ENCODE measurements around the gene EGLN3.

The EGLN3 gene

GRCh38 chr14:33900706-33901105, 50.2 kb downstream of the EGLN3 start:
- ATAC-seq (no peak), DNase-seq (no peak)
- Mint-ChIP-seq H3K27me3 (peaks cover 2% of the 10 kb centered on the region), H3K36me3 (ENCODE audit: low read depth) (no peaks in the 10 kb centered on the region), H3K27ac (no peak overlapping the region), H3K4me3 (no peak overlapping the region), H3K4me1 (no peaks in the 10 kb centered on the region), H3K9me3 (peaks cover under 1% of the 10 kb centered on the region)

- no peaks in the 10 kb centered on the region for H3K36me3 Mint-ChIP-seq (ENCODE audit: low read depth)
- H3K27me3 Mint-ChIP-seq: peaks cover 2% of the 10 kb centered on the region
- ATAC-seq: no peak
Observed at GRCh38 chr14:33899723-33900341, 51.0 kb downstream of the EGLN3 start.

GRCh38 chr14:33897878-33898535, 52.9 kb downstream of the EGLN3 start:
- peaks cover 2% of the 10 kb centered on the region for H3K27me3 Mint-ChIP-seq
- H3K9me3 Mint-ChIP-seq: peaks cover 4% of the 10 kb centered on the region
- no peak overlapping the region for H3K4me3 Mint-ChIP-seq
- H3K4me1 Mint-ChIP-seq: no peaks in the 10 kb centered on the region
- H3K36me3 Mint-ChIP-seq (ENCODE audit: low read depth): no peaks in the 10 kb centered on the region
- no peak for DNase-seq
- H3K27ac Mint-ChIP-seq: no peak overlapping the region
- no peak for ATAC-seq

More at GRCh38 chr14:33899723-33900341, 51.0 kb downstream of the EGLN3 start:
- H3K9me3 Mint-ChIP-seq: peaks cover 4% of the 10 kb centered on the region
- H3K4me1 Mint-ChIP-seq: no peaks in the 10 kb centered on the region
- no peak overlapping the region for H3K27ac Mint-ChIP-seq
- no peak overlapping the region for H3K4me3 Mint-ChIP-seq
- no peak for DNase-seq

- Mint-ChIP-seq H3K9me3 (peaks cover 4% of the 10 kb centered on the region), H3K4me1 (no peaks in the 10 kb centered on the region), H3K4me3 (no peak overlapping the region), H3K27ac (no peak overlapping the region), H3K27me3 (peaks cover 2% of the 10 kb centered on the region), H3K36me3 (ENCODE audit: low read depth) (no peaks in the 10 kb centered on the region)
- DNase-seq (no peak), ATAC-seq (no peak)
Observed at GRCh38 chr14:33897382-33897781, 53.5 kb downstream of the EGLN3 start.

- ATAC-seq (no peak), DNase-seq (no peak)
- H3K9me3 Mint-ChIP-seq: peaks cover 9% of the 10 kb centered on the region
- no peak overlapping the region for H3K4me3 Mint-ChIP-seq
- peaks cover 2% of the 10 kb centered on the region for H3K27me3 Mint-ChIP-seq
- H3K36me3 Mint-ChIP-seq (ENCODE audit: low read depth): no peaks in the 10 kb centered on the region
- no peak overlapping the region for H3K27ac Mint-ChIP-seq
- H3K4me1 Mint-ChIP-seq: peaks cover 3% of the 10 kb centered on the region
Observed at GRCh38 chr14:33894339-33894738, 56.5 kb downstream of the EGLN3 start.

GRCh38 chr14:33891700-33892099, 59.2 kb downstream of the EGLN3 start:
- Mint-ChIP-seq H3K9me3 (peaks cover 24% of the 10 kb centered on the region), H3K4me1 (peaks cover 3% of the 10 kb centered on the region)

GRCh38 chr14:33884916-33885315, 66.0 kb downstream of the EGLN3 start:
- H3K4me3 Mint-ChIP-seq: no peak overlapping the region
- ATAC-seq (no peak), DNase-seq (no peak)
- H3K9me3 Mint-ChIP-seq: peaks cover 20% of the 10 kb centered on the region
- no peaks in the 10 kb centered on the region for H3K36me3 Mint-ChIP-seq (ENCODE audit: low read depth)
- H3K27me3 Mint-ChIP-seq: no peaks in the 10 kb centered on the region
- H3K27ac Mint-ChIP-seq: no peak overlapping the region
- peaks cover 1% of the 10 kb centered on the region for H3K4me1 Mint-ChIP-seq

More at GRCh38 chr14:33891700-33892099, 59.2 kb downstream of the EGLN3 start:
- H3K4me3 Mint-ChIP-seq: no peak overlapping the region
- no peak for ATAC-seq
- H3K36me3 Mint-ChIP-seq (ENCODE audit: low read depth): no peaks in the 10 kb centered on the region
- no peaks in the 10 kb centered on the region for H3K27me3 Mint-ChIP-seq
- DNase-seq: no peak
- no peak overlapping the region for H3K27ac Mint-ChIP-seq

GRCh38 chr14:33880330-33880729, 70.5 kb downstream of the EGLN3 start:
- H3K4me3 Mint-ChIP-seq: no peak overlapping the region
- H3K27me3 Mint-ChIP-seq: no peaks in the 10 kb centered on the region
- peaks cover 6% of the 10 kb centered on the region for H3K4me1 Mint-ChIP-seq
- H3K36me3 Mint-ChIP-seq (ENCODE audit: low read depth): peaks cover 4% of the 10 kb centered on the region
- ATAC-seq (no peak), DNase-seq (no peak)
- H3K27ac Mint-ChIP-seq: no peak overlapping the region
- H3K9me3 Mint-ChIP-seq: peaks cover 24% of the 10 kb centered on the region

- peaks cover 6% of the 10 kb centered on the region for H3K4me1 Mint-ChIP-seq
- ATAC-seq: no peak
- peaks cover 4% of the 10 kb centered on the region for H3K36me3 Mint-ChIP-seq (ENCODE audit: low read depth)
Observed at GRCh38 chr14:33879684-33880286, 71.1 kb downstream of the EGLN3 start.

GRCh38 chr14:33876274-33876673, 74.6 kb downstream of the EGLN3 start:
- no peak overlapping the region for H3K27ac Mint-ChIP-seq
- H3K36me3 Mint-ChIP-seq (ENCODE audit: low read depth): peaks cover 4% of the 10 kb centered on the region
- DNase-seq (no peak), ATAC-seq (no peak)
- H3K4me3 Mint-ChIP-seq: no peak overlapping the region
- no peaks in the 10 kb centered on the region for H3K27me3 Mint-ChIP-seq
- H3K4me1 Mint-ChIP-seq: peaks cover 6% of the 10 kb centered on the region
- H3K9me3 Mint-ChIP-seq: peaks cover 41% of the 10 kb centered on the region

More at GRCh38 chr14:33879684-33880286, 71.1 kb downstream of the EGLN3 start:
- H3K4me3 Mint-ChIP-seq: no peak overlapping the region
- no peak for DNase-seq
- H3K27ac Mint-ChIP-seq: no peak overlapping the region
- H3K27me3 Mint-ChIP-seq: no peaks in the 10 kb centered on the region
- H3K9me3 Mint-ChIP-seq: peaks cover 26% of the 10 kb centered on the region
